ENCODE results near the gene ZNF177.

Gene ZNF177

GRCh38 chr19:9354651-9355050 is 8.2 kb upstream of the ZNF177 start:
- DNase-seq (ENCODE audit: extremely low read depth, low read depth) = no peak
- TF ChIP-seq CTCF (IDR thresholded peaks at IDR 0.05; ENCODE audit: low read depth, low read length) = no peak

GRCh38 chr19:9370738-9371619 is 8.2 kb downstream of the ZNF177 start:
- DNase-seq (ENCODE audit: extremely low read depth, low read depth) = no peak
- no peak for TF ChIP-seq CTCF (IDR thresholded peaks at IDR 0.05; ENCODE audit: low read depth, low read length)

GRCh38 chr19:9381361-9381785 is 18.6 kb downstream of the ZNF177 start:
- TF ChIP-seq CTCF (IDR thresholded peaks at IDR 0.05; ENCODE audit: low read depth, low read length) = no peak
- no peak for DNase-seq (ENCODE audit: extremely low read depth, low read depth)

DNA sequence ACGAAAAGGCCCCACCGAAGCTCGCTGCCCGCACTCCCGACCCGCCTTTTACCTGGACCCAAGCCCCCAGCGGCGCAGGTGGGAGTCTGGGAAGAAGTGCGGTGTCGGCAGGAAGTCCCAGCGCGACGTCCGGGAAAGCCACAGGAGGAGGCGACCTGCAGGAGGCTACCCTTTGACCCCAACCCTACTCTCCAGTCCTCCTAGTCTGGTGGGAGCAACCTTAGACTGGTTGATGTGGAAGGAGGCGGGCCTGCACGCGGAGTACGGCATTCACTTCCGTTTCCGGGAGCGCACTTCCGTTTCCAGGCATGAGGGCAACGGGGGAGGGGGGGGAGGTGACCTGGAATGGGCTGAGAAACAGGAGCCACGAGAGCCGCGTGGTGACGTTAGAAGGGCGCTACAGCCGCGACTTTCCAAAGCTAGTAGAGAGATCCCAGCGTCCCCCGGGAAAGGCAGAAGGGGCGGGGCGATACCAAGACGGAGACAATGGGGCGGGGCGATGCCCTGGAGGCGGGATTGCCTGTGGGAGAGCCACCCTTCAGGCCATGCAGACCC is 44.1 kb downstream of the ZNF177 start:
- peak; percentile 65 for DNase-seq (ENCODE audit: extremely low read depth, low read depth)
- no peak for TF ChIP-seq CTCF (IDR thresholded peaks at IDR 0.05; ENCODE audit: low read depth, low read length)

- no peak for TF ChIP-seq CTCF (IDR thresholded peaks at IDR 0.05; ENCODE audit: low read depth, low read length)
- DNase-seq (ENCODE audit: extremely low read depth, low read depth) = no peak
Measured at GRCh38 chr19:9407827-9408226, 45.0 kb downstream of the ZNF177 start.

GRCh38 chr19:9413240-9413954 is 50.6 kb downstream of the ZNF177 start:
- no peak for TF ChIP-seq CTCF (IDR thresholded peaks at IDR 0.05; ENCODE audit: low read depth, low read length)
- DNase-seq (ENCODE audit: extremely low read depth, low read depth) = no peak

- DNase-seq (ENCODE audit: extremely low read depth, low read depth) = no peak
- no peak for TF ChIP-seq CTCF (IDR thresholded peaks at IDR 0.05; ENCODE audit: low read depth, low read length)
Measured at GRCh38 chr19:9427941-9428340, 65.1 kb downstream of the ZNF177 start.

All from AG09319 (cell line).